Middle frontal gyrus (tissue), 1 donor: Measurements from ENCODE around the gene SEZ6L2.
"Not testable (repeated sequence)": the region's sequence is repeated elsewhere in the genome, so short reads cannot be mapped to it uniquely, and the experiment has no call there.

Experiments
- DNase-seq: peaks from one replicate; pipeline ENCODE4 v3.0.0-alpha.2; 2015; ENCODE audit warnings: low spot score; ENCODE audit errors: extremely low spot score

SEZ6L2 gene

DNA sequence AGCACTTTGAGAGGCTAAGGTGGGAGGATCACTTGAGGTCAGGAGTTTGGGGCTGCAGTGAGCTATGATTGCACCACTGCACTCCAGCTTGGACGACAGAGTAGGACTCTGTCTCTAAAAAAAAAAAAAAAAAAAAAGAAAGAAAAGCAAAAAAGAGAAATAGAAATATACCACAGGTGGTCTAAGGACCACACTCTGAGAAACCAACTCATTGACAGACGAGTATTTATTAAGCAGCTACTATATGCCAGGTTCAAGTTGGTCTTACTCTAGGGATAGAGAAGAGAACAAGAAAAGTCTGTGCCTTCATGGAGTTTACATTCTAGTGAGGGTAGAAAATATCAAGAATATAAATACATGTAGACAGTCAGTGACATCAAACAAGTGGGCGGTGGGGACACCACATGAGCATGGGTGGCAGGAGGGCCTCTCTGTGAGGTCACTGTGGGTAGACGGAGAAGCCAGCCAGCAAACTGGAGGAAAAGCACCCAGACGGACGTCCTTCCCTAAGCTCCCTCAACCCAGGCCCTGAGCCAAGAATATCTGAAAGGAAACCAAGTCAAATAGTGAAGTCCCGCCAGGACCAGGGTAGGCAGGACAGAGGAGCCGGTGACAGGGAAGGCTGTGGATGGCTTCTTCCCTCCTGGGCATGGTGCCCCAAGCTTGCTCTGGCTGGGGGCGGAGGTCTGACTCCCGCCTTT is 41.1 kb downstream of the SEZ6L2 start:
- DNase-seq, result no peak

DNA sequence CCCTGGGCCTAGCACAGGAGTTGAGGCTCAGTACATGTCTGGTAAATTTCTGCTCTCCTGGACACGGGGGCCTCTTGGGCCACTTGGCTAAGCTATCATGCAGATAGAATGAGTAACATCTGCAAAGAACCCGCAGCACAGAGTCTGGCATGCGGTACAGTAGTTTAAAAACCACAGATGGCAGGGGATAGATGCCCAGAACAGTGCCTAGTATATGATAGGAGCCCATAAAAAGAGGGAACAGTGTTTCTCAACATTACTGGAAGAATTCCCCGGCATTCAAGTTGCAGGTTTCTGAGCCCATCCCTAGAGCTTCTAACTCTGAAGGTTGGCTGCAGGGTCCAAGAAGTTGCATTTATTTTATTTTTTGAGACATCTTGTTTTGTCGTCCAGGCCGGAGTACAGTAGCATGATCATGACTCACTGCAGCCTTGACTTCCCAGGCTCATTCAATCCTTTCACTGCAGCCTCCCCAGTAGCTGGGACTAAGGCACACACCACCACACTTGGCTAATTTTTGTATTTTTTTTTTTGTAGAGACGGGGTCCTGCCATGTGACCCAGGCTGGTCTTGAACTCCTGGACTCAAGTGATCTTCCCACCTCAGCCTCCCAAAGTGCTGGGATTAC is 42.1 kb downstream of the SEZ6L2 start:
- DNase-seq, result no peak

- no peak for DNase-seq
Observed at GRCh38 chr16:29854520-29855100, 44.7 kb downstream of the SEZ6L2 start.

- peak; percentile 5 for DNase-seq
Observed at GRCh38 chr16:29852654-29853053, 46.7 kb downstream of the SEZ6L2 start.

DNA sequence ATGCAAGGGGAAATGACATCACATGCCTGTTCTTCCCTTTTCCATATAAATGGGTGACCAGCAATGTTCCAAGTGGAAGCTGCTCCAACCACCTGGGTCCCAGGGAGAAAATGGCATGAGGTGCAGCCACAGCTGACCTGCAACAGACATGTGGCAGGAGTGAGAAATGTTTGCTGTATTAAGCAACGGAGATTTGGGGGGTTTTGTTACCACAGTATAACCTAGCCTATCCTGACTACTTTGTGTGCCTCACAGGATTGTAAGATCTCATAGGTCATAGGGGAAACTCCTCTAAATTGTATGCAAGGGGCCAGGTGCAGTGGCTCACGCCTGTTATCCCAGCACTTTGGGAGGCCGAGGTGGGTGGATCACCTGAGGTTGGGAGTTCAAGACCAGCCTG is 48.4 kb downstream of the SEZ6L2 start:
- DNase-seq, result no peak

DNA sequence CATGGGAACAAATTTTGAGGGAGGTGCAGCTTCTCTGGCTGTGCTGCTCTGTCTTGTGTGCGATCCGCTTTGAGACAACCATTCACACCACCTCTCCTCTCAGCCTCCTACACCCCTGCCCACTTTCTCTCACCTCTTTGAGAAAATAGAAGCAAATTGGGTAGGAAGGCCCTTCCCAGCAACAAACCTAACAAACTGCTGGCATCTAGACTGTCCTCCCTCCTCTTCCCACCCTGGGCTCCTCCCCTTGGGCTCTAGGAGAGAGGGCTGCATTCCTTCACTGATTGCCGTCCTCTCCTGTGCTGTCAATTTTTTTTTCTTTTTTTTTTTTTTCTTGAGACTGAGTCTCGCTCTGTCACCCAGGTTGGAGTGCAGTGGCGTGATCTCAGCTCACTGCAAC is 49.8 kb downstream of the SEZ6L2 start:
- peak; percentile 67 for DNase-seq

DNA sequence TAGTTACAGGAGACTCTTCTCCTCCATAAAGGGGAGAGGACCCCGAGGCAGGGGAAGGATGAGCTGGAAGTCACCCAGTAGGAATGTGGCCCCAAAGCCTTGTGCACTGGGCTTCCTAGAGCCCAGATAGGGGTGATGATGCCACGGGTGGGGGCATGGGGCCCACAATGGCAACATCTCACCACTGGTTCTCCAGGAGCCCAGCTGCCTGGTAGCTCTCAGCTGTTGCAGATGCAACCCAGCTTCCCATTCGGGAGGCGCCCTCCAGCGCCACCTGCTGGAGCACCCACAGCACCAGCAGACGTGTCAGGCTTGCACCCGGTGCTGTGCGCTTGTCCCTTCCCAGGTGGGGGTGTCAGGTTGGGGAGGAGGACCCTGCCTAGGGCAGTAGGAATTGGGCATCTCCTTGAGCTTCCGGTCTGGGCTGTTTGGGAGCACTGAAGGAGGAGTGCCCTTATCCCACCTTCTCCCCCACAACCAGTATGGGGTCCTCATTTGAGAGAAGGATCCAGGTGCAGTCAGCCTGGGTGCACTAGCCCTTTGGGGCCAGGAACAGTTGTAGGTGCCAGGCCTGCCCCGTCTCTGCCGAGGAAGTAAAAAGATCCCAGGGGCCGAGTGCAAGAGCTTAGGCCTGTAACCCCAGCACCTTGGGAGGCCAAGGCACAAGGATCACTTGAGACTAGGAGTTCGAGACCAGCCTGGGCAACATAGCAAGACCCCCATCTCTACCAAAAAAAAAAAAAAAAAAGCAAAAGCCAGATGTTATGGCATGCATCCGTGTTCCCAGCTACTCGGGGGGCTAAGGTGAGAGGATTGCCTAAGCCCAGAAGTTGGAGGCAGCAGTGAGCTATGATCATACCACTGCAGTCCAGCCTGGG is 50.7 kb downstream of the SEZ6L2 start:
- DNase-seq, result no peak

GRCh38 chr16:29845656-29846055 is 53.7 kb downstream of the SEZ6L2 start:
- DNase-seq, result no peak

- DNase-seq, result no peak
Observed at GRCh38 chr16:29844575-29845331, 54.6 kb downstream of the SEZ6L2 start.

DNA sequence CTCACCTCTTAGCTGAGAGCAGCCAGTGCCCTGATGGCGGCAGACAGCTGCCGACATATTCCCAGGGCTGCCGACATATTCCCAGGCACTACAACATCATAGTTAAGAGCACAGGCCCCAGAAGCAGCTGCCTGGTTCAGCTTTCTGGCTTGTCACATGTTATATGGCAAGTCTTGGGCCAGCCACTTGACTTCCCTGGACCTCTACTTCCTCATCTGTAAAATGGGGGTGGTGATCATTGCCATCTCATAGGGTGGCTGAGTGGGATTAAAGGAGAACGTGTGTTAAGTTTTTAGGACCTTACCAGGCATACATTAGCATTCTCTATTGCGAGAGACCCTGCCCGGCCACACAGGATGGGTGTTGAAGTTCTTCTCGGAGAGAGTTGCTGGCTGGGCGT is 55.4 kb downstream of the SEZ6L2 start:
- no peak for DNase-seq

GRCh38 chr16:29842732-29843346 is 56.5 kb downstream of the SEZ6L2 start:
- no peak for DNase-seq

- no peak for DNase-seq
Observed at GRCh38 chr16:29841631-29842030, 57.7 kb downstream of the SEZ6L2 start.

DNA sequence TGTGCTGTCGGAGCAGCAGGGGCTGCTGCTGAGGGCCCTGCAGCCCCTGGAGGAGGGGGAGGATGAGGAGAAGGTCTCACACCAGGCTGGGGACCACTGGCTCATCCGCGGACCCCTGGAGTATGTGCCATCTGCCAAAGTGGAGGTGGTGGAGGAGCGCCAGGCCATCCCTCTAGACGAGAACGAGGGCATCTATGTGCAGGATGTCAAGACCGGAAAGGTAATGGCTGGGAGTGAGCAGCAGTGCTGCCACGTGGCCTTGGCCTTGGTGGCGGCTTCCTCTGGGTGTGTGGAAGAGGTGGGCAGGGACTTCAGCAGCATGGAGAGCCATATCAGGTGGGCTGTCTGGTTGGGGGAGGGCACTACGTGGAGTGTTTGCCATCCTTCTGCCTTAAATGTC is 59.1 kb downstream of the SEZ6L2 start:
- no peak for DNase-seq

DNA sequence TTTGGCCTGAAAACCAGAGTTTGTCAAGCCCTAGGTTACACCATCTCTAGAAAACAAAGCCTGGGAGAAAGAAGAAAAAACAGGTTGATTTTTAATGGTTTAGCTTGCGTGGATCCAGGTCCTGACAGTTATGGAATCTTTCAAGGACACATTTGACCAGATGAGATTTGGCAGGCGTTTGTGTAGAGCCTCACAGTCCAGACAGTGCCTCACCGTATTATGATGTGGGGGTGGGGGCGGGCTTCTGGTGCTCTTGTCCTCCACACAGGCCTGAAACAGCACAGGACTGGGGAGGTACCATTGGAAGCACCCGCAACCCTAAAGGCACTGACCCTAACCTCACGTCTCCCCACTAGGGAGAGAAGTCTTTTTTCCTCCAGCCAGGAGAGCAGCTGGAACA is 59.5 kb downstream of the SEZ6L2 start:
- DNase-seq, result no peak

GRCh38 chr16:29837841-29838240 is 61.5 kb downstream of the SEZ6L2 start:
- no peak for DNase-seq

DNA sequence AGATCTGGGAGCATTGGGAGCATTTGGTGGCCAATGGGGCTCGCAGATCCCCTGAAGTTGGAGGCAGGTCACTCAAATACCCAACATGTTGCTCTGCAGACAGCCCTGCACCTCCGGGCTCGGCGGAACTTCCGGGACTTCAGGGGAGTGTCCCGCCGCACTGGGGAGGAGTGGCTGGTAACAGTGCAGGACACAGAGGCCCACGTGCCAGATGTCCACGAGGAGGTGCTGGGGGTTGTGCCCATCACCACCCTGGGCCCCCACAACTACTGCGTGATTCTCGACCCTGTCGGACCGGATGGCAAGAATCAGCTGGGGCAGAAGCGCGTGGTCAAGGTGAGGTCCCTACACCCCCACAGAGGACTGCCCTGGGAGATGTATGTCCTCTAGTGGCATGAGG is 62.7 kb downstream of the SEZ6L2 start:
- DNase-seq, result no peak

GRCh38 chr16:29835926-29836325 is 63.4 kb downstream of the SEZ6L2 start:
- no peak for DNase-seq

GRCh38 chr16:29834079-29834478 is 65.3 kb downstream of the SEZ6L2 start:
- DNase-seq, result no peak

DNA sequence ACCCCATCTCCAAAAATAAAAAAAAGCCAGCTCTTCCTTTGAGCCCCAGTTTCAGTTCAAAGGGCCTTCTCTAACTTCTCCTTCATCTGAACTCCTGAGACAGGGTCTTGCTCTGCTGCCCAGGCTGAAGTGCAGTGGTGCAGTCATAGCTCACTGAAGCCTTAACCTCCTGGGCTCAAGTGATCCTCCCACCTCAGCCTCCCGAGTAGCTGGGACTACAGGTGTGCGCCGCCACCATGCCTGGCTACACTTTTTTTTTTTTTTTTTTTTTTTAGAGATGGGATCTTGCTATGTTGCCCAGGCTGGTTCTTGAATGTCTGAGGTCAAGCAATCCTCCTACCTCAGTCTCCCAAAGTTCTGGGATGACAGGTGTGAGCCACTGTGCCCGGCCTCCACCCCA is 66.1 kb downstream of the SEZ6L2 start:
- DNase-seq, result not testable (repeated sequence)

- DNase-seq, result no peak
Observed at GRCh38 chr16:29831490-29831889, 67.9 kb downstream of the SEZ6L2 start.

DNA sequence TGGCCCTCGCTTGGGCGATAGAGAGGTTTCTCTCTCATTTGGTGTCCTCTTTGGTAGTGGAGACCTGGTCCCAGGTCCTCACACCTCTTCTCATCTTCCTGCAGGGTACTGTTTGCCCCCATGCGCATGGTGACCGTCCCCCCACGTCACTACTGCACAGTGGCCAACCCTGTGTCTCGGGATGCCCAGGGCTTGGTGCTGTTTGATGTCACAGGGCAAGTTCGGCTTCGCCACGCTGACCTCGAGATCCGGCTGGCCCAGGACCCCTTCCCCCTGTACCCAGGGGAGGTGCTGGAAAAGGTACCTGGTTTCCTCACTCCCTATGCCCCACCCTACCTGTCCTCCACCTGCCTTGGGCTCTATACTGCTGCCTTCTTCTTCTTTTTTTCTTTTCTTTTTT is 68.6 kb downstream of the SEZ6L2 start:
- DNase-seq, result no peak
